Esophagus squamous epithelium (tissue), 5 donors: ENCODE data around the gene EIF4G1. TPM values are rescaled to one million over a fixed set of nuclear protein-coding genes. Genes with fewer than 3 reads are reported as not detected.
A peak's percentile ranks its signal among the peaks of the same experiment; 100 is the strongest.

Experiments used
- DNase-seq: peaks from one replicate; lab custom pipeline; 2025; lab: John Stamatoyannopoulos, UW
- H3K27ac ChIP-seq, 4 donors: fragments of 200-600 bp; sonication (generic); one replicate each; pipeline ENCODE4 v1.5.1; 2016 to 2019; ENCODE audit warnings: mild to moderate bottlenecking in 1 of 4
- H3K27me3 ChIP-seq, 4 donors: fragments of 200-600 bp; sonication (generic); 1 replicate in 3 of 4; 2 replicates in 1 of 4; pipeline versions ENCODE4 v1.5.1 to v1.6.0; 2017 to 2021; ENCODE audit warnings: antibody characterized with exemption in 1 of 4
- H3K36me3 ChIP-seq, 3 donors: fragments of 200-600 bp; sonication (generic); one replicate each; pipeline ENCODE4 v1.5.1; 2016 to 2019
- H3K4me1 ChIP-seq, 3 donors: fragments of 200-600 bp; sonication (generic); one replicate each; pipeline ENCODE4 v1.5.1; 2017 to 2019
- H3K4me3 ChIP-seq, 4 donors: fragments of 200-600 bp; sonication (generic); 1 replicate in 3 of 4; 2 replicates in 1 of 4; pipeline ENCODE4 v1.5.1; 2016 to 2019; ENCODE audit warnings: mild to moderate bottlenecking in 2 of 4, moderate library complexity in 1 of 4
- H3K9me3 ChIP-seq, 3 donors: fragments of 200-600 bp; sonication (generic); one replicate each; pipeline ENCODE4 v1.5.1; 2016 to 2019
- POLR2A ChIP-seq, 4 donors: fragments of 450-650 bp; IDR thresholded peaks; one replicate each; pipeline ENCODE4 v1.6.1; 2017; ENCODE audit warnings: antibody characterized with exemption in 4 of 4, mild to moderate bottlenecking in 4 of 4, moderate library complexity in 3 of 4
- WGBS, 2 donors: methylation state at CpG; one replicate each; pipeline ENCODE4 v1.1.5; 2018; 5-methylcytosine and 5-hydroxymethylcytosine counted together
- intact Hi-C: fragments of 100-400 bp; cut with DNase I; formaldehyde crosslinking; loops from one replicate; pipeline ENCODE4 v1.15.0; 2022
- small RNA-seq, 4 donors: library from RNA; depleted of rRNA; stranded (forward); fragments of <200 nt; gene quantifications; one replicate each; pipeline ENCODE3, GENCODE V24; 2016
- total RNA-seq, 4 donors: library from RNA; depleted of rRNA; stranded (reverse); fragments of >200 nt; gene quantifications; one replicate each; pipeline ENCODE4 v1.1.0, GENCODE V29; 2016
- TF ChIP-seq, protein P1 (sequence below), 6 experiments: fragments of 450-650 bp in 4 of 6; fragments of 200-600 bp in 2 of 6; sonication (generic) in 2 of 6; IDR thresholded peaks; one replicate each; pipeline ENCODE4 v1.5.1; 2016 to 2019; ENCODE audit warnings: antibody characterized with exemption in 6 of 6, mild to moderate bottlenecking in 4 of 6, moderate library complexity in 4 of 6
- donor health status: DM: yes; HTN: yes; CAD: no.

EIF4G1 gene
- total RNA-seq, 4 donors from 2014 or later: 272 to 462 (median 352) TPM

DNA sequence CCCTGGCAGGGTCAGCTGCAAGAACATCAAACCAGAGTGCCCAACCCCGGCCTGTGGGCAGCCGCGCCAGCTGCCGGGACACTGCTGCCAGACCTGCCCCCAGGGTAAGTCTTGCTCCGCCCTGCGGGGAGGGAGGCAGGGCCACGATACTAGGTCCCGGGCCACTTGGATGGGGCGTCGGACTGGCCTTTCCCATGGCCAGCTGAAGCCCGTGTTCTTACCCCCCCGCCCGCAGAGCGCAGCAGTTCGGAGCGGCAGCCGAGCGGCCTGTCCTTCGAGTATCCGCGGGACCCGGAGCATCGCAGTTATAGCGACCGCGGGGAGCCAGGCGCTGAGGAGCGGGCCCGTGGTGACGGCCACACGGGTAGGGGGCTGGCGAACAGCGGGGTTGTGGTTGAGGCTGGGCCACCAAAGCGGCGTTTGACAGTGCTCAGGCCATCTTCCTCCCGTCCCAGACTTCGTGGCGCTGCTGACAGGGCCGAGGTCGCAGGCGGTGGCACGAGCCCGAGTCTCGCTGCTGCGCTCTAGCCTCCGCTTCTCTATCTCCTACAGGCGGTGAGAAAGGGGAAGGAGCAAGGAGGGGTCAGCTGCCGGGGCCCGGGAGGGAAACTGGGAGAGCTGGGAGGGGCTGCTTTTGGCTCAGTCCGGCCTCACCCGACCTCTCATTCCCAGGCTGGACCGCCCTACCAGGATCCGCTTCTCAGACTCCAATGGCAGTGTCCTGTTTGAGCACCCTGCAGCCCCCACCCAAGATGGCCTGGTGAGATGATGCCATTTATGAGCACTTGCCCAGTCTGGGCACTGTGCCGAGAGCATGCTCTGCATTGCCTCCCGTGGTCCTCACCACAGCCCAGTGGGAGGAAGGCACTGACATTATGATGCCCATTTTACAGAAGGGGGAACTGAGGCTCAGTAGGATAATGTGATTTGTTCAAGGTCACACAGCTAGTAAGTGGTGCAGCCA is 67.1 kb downstream of the EIF4G1 start:
- intact Hi-C loops: no loop called here
- H3K9me3 ChIP-seq: no peaks in the 10 kb centered on the region
- TF ChIP-seq, protein P1, sequence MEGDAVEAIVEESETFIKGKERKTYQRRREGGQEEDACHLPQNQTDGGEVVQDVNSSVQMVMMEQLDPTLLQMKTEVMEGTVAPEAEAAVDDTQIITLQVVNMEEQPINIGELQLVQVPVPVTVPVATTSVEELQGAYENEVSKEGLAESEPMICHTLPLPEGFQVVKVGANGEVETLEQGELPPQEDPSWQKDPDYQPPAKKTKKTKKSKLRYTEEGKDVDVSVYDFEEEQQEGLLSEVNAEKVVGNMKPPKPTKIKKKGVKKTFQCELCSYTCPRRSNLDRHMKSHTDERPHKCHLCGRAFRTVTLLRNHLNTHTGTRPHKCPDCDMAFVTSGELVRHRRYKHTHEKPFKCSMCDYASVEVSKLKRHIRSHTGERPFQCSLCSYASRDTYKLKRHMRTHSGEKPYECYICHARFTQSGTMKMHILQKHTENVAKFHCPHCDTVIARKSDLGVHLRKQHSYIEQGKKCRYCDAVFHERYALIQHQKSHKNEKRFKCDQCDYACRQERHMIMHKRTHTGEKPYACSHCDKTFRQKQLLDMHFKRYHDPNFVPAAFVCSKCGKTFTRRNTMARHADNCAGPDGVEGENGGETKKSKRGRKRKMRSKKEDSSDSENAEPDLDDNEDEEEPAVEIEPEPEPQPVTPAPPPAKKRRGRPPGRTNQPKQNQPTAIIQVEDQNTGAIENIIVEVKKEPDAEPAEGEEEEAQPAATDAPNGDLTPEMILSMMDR (IDR thresholded peaks at IDR 0.05): no peak
- no peak for TF ChIP-seq POLR2A (IDR thresholded peaks at IDR 0.05)
- H3K27ac ChIP-seq: peak overlapping the region in 3 of 4 donors; percentile 9 to 44 (median 33)
- peaks cover 11 to 34% (median 11%) of the 10 kb centered on the region in 3 donors for H3K4me1 ChIP-seq
- H3K36me3 ChIP-seq: no peaks in the 10 kb centered on the region
- DNase-seq: no peak
- peaks cover 0 to 86% (median 4%) of the 10 kb centered on the region in 4 donors for H3K27me3 ChIP-seq
- 43 to 100% methylated on average over 1 to 11 of the region's 55 CpGs for WGBS, 2 donors
- peak overlapping the region; percentile 33 to 80 (median 46) for H3K4me3 ChIP-seq

DNA sequence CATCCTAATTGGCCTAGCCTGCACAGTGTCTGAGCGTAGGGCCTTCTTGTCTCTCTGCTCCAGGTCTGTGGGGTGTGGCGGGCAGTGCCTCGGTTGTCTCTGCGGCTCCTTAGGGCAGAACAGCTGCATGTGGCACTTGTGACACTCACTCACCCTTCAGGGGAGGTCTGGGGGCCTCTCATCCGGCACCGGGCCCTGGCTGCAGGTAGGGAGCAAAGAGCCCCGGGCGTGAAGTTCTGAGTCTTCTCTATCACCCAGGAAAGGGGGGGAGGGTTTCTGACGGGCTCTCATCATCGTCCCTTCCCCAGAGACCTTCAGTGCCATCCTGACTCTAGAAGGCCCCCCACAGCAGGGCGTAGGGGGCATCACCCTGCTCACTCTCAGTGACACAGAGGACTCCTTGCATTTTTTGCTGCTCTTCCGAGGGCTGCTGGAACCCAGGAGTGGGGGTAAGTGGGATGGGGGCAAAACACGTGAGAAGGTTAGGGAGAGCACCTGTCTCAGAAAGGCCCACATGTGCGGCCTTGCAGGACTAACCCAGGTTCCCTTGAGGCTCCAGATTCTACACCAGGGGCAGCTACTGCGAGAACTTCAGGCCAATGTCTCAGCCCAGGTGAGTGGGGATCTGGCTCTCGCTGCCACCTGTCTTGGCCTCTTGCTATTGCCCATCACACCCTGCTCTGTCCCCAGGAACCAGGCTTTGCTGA is 68.1 kb downstream of the EIF4G1 start:
- 84 to 86% methylated on average over 10 of the region's 16 CpGs for WGBS, 2 donors
- Histone ChIP-seq H3K27ac (no peak overlapping the region), H3K4me1 (peaks cover 11 to 34% (median 11%) of the 10 kb centered on the region in 3 donors), H3K9me3 (no peaks in the 10 kb centered on the region), H3K27me3 (peaks cover 0 to 81% (median 4%) of the 10 kb centered on the region in 4 donors), H3K36me3 (no peaks in the 10 kb centered on the region), H3K4me3 (no peak overlapping the region)
- TF ChIP-seq, protein P1 (IDR thresholded peaks at IDR 0.05): no peak
- intact Hi-C loops: no loop called here
- DNase-seq: no peak

DNA sequence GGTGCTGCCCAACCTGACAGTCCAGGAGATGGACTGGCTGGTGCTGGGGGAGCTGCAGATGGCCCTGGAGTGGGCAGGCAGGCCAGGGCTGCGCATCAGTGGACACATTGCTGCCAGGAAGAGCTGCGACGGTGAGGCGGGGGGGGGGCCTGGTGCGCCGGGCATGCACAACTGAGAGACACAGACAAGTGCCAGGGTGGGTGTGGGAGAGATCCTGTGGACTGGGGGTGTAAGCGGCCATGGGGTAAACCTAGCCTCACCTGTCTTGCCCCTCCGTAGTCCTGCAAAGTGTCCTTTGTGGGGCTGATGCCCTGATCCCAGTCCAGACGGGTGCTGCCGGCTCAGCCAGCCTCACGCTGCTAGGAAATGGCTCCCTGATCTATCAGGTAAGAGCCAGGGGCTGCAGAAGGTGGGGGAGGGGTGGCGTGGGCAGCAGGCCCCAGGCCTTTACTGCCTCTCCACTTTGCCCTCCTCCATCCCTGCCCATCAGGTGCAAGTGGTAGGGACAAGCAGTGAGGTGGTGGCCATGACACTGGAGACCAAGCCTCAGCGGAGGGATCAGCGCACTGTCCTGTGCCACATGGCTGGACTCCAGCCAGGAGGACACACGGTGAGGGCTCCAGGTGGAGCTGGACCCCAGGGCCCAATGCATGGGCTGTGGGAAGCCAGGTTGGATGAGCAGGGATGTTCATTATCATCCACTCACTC is 68.8 kb downstream of the EIF4G1 start:
- H3K27ac ChIP-seq: no peak overlapping the region
- WGBS, 2 donors: 84 to 93% methylated on average over 4 to 9 of the region's 15 CpGs
- no peak overlapping the region for H3K4me3 ChIP-seq
- no peak for TF ChIP-seq POLR2A (IDR thresholded peaks at IDR 0.05)
- TF ChIP-seq, protein P1 (IDR thresholded peaks at IDR 0.05): no peak
- DNase-seq: no peak
- intact Hi-C loops: no loop called here
- no peaks in the 10 kb centered on the region for H3K9me3 ChIP-seq
- H3K4me1 ChIP-seq: peaks cover 11 to 34% (median 11%) of the 10 kb centered on the region in 3 donors
- H3K36me3 ChIP-seq: no peaks in the 10 kb centered on the region
- peaks cover 0 to 74% (median 4%) of the 10 kb centered on the region in 4 donors for H3K27me3 ChIP-seq

DNA sequence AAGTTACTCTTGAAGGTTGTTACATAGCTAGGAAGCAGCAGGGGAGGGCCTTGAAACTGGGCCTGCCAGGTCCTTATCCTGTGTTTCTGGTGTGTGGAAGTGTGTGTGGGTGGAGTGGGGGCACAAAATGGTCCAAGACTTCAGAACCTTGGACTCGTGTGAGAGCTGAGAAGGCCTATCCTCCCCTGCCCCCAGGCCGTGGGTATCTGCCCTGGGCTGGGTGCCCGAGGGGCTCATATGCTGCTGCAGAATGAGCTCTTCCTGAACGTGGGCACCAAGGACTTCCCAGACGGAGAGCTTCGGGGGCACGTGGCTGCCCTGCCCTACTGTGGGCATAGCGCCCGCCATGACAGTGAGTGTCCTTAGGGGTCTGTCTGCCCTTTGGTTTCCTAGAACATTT is 69.9 kb downstream of the EIF4G1 start:
- intact Hi-C loops: no loop called here

More for the DNA sequence above, 69.9 kb downstream of the EIF4G1 start:
- TF ChIP-seq POLR2A (IDR thresholded peaks at IDR 0.05): no peak
- TF ChIP-seq, protein P1 (IDR thresholded peaks at IDR 0.05): no peak
- H3K4me1 ChIP-seq: peaks cover 11 to 23% (median 11%) of the 10 kb centered on the region in 3 donors
- WGBS, 2 donors: 72 to 84% methylated on average over 6 of the region's 9 CpGs
- peaks cover 0 to 67% (median 2%) of the 10 kb centered on the region in 4 donors for H3K27me3 ChIP-seq
- no peak overlapping the region for H3K4me3 ChIP-seq
- H3K27ac ChIP-seq: no peak overlapping the region
- no peak for DNase-seq
- H3K36me3 ChIP-seq: no peaks in the 10 kb centered on the region
- H3K9me3 ChIP-seq: no peaks in the 10 kb centered on the region

Small RNA genes lying within 50 kb of the gene (small RNA-seq; reads per million reads assigned to genes)
- gene SNORD66: 1,088 to 2,343 (median 1,652) reads per million in 4 donors

Other genes starting within 250 kb of the EIF4G1 start
- gene HTR3E, start 217.5 kb upstream of the EIF4G1 start, total RNA-seq: not detected
- 10 to 100 TPM; 27.2 to 51.5 (median 42.1) TPM for gene EIF2B5, start 179.2 kb upstream of the EIF4G1 start, total RNA-seq
- gene DVL3, start 159.2 kb upstream of the EIF4G1 start, total RNA-seq: 10 to 100 TPM; 28.9 to 45.2 (median 34.4) TPM
- 100 to 1,000 TPM; 139 to 212 (median 208) TPM for gene AP2M1, start 139.8 kb upstream of the EIF4G1 start, total RNA-seq
- gene ABCF3, start 128.4 kb upstream of the EIF4G1 start, total RNA-seq: 10 to 100 TPM; 31.4 to 63.1 (median 40.5) TPM
- under 1 TPM in 1 of 4 donors, not detected in 3; 0.22 TPM for gene VWA5B2, start 85.0 kb upstream of the EIF4G1 start, total RNA-seq
- 10 to 100 TPM; 45.8 to 63.9 (median 54.6) TPM for gene ALG3, start 65.6 kb upstream of the EIF4G1 start, total RNA-seq
- gene EEF1AKMT4, start 64.9 kb upstream of the EIF4G1 start, total RNA-seq: 10 to 100 TPM in 2 of 4 donors, 1 to 10 TPM in 2; 8.1 to 13.4 (median 10.3) TPM
- not detected for gene CAMK2N2, start 53.1 kb upstream of the EIF4G1 start, total RNA-seq
- gene ECE2, start 38.6 kb upstream of the EIF4G1 start, total RNA-seq: not detected
- 100 to 1,000 TPM; 209 to 362 (median 235) TPM for gene PSMD2, start 15.4 kb upstream of the EIF4G1 start, total RNA-seq
- gene FAM131A, start 23.0 kb downstream of the EIF4G1 start, total RNA-seq: 10 to 100 TPM in 2 of 4 donors, 1 to 10 TPM in 2; 7.4 to 20.2 (median 10.4) TPM
- 1 to 10 TPM; 2.1 to 4.2 (median 3.0) TPM for gene CLCN2, start 47.0 kb downstream of the EIF4G1 start, total RNA-seq
- gene POLR2H, start 47.1 kb downstream of the EIF4G1 start, total RNA-seq: 10 to 100 TPM; 49.5 to 98.5 (median 64.9) TPM
- under 1 TPM in 1 of 4 donors, not detected in 3; 0.57 TPM for gene THPO, start 63.6 kb downstream of the EIF4G1 start, total RNA-seq
- 10 to 100 TPM in 1 of 4 donors, 1 to 10 TPM in 1, under 1 TPM in 2; 0.11 to 10.7 (median 2.8) TPM for gene CHRD, start 65.4 kb downstream of the EIF4G1 start, total RNA-seq
- 10 to 100 TPM; 14.7 to 58.1 (median 33.1) TPM for gene EPHB3, start 247.2 kb downstream of the EIF4G1 start, total RNA-seq